Astrocyte (in vitro differentiated cells and primary cell): ENCODE measurements around the gene PPM1G. TPM values are rescaled to one million over a fixed set of nuclear protein-coding genes. Genes with fewer than 3 reads are reported as not detected.

Experiments used
- DNase-seq: peaks from one replicate; pipeline ENCODE4 v3.0.0-alpha.2; 2010; ENCODE audit warnings: low read depth
- FAIRE-seq: peaks from 2 replicates; lab custom pipeline; 2011; peaks lifted over from hg19 to GRCh38; lab: Jason Lieb, UNC
- H2AFZ ChIP-seq: 2 replicates; pipeline ENCODE4 v1.6.0; 2012; ENCODE audit warnings: low read depth, low read length, inconsistent platforms
- H3K27ac ChIP-seq: 2 replicates; pipeline ENCODE4 v1.5.1; 2011; ENCODE audit warnings: low read depth, low read length, inconsistent platforms
- H3K27me3 ChIP-seq: 2 replicates; pipeline ENCODE4 v1.6.0; 2011; ENCODE audit warnings: low read length, inconsistent platforms; ENCODE audit not compliant: insufficient read depth
- H3K36me3 ChIP-seq: 2 replicates; pipeline ENCODE4 v1.5.1; 2011; ENCODE audit warnings: low read length, inconsistent platforms; ENCODE audit not compliant: insufficient read depth
- H3K4me1 ChIP-seq: 2 replicates; pipeline ENCODE4 v1.5.1; 2011; ENCODE audit warnings: low read length, inconsistent platforms; ENCODE audit not compliant: insufficient read depth
- H3K4me2 ChIP-seq: 2 replicates; pipeline ENCODE4 v1.6.0; 2012; ENCODE audit warnings: low read length, inconsistent platforms
- H3K4me3 ChIP-seq: 2 replicates; pipeline ENCODE4 v1.5.1; 2011; ENCODE audit warnings: low read depth, mild to moderate bottlenecking, low read length, inconsistent platforms; ENCODE audit not compliant: insufficient read depth
- H3K79me2 ChIP-seq: 2 replicates; pipeline ENCODE4 v1.6.0; 2012; ENCODE audit warnings: mild to moderate bottlenecking, low read length, inconsistent platforms; ENCODE audit not compliant: insufficient read depth
- H3K9ac ChIP-seq: 2 replicates; pipeline ENCODE4 v1.6.0; 2012; ENCODE audit warnings: mild to moderate bottlenecking, low read length, inconsistent platforms
- H3K9me3 ChIP-seq: 2 replicates; pipeline ENCODE4 v1.5.1; 2012; ENCODE audit warnings: low read depth, mild to moderate bottlenecking, low read length, inconsistent platforms; ENCODE audit not compliant: insufficient read depth
- H4K20me1 ChIP-seq: 2 replicates; pipeline ENCODE4 v1.6.0; 2012; ENCODE audit warnings: low read length, inconsistent platforms; ENCODE audit not compliant: insufficient read depth
- H3K27ac Mint-ChIP-seq: one replicate; pipeline ENCODE4 v1.8.0; 2021; ENCODE audit warnings: mild to moderate bottlenecking, mixed read lengths; ENCODE audit not compliant: unreplicated experiment
- H3K27me3 Mint-ChIP-seq: one replicate; pipeline ENCODE4 v1.8.0; 2021; ENCODE audit warnings: low read depth, mixed read lengths; ENCODE audit not compliant: unreplicated experiment
- H3K36me3 Mint-ChIP-seq: one replicate; pipeline ENCODE4 v1.8.0; 2021; ENCODE audit warnings: low read depth, mixed read lengths; ENCODE audit not compliant: unreplicated experiment
- H3K4me1 Mint-ChIP-seq: one replicate; pipeline ENCODE4 v1.8.0; 2021; ENCODE audit warnings: low read depth, mixed read lengths; ENCODE audit not compliant: unreplicated experiment
- H3K4me3 Mint-ChIP-seq: one replicate; pipeline ENCODE4 v1.8.0; 2021; ENCODE audit warnings: mild to moderate bottlenecking, moderate library complexity, mixed read lengths; ENCODE audit not compliant: unreplicated experiment
- H3K9me3 Mint-ChIP-seq: one replicate; pipeline ENCODE4 v1.8.0; 2021; ENCODE audit warnings: mild to moderate bottlenecking, mixed read lengths; ENCODE audit not compliant: unreplicated experiment
- EZH2 ChIP-seq: IDR thresholded peaks from 2 replicates; pipeline ENCODE4 v1.6.1; 2012; ENCODE audit warnings: mild to moderate bottlenecking, low read length, inconsistent platforms; ENCODE audit not compliant: insufficient read depth
- total RNA-seq: library from RNA; stranded (reverse); gene quantifications from 2 replicates; pipeline ENCODE4 v1.2.1, GENCODE V29; 2021
- TF ChIP-seq, protein P1 (sequence below): IDR thresholded peaks from 2 replicates; pipeline ENCODE4 v1.5.1; 2011; ENCODE audit warnings: low read depth, mild to moderate bottlenecking, inconsistent platforms, low read length, moderate library complexity; ENCODE audit not compliant: insufficient read depth

PPM1G gene
- total RNA-seq, 1 donor from 2014 or later: 79.0 TPM

DNA sequence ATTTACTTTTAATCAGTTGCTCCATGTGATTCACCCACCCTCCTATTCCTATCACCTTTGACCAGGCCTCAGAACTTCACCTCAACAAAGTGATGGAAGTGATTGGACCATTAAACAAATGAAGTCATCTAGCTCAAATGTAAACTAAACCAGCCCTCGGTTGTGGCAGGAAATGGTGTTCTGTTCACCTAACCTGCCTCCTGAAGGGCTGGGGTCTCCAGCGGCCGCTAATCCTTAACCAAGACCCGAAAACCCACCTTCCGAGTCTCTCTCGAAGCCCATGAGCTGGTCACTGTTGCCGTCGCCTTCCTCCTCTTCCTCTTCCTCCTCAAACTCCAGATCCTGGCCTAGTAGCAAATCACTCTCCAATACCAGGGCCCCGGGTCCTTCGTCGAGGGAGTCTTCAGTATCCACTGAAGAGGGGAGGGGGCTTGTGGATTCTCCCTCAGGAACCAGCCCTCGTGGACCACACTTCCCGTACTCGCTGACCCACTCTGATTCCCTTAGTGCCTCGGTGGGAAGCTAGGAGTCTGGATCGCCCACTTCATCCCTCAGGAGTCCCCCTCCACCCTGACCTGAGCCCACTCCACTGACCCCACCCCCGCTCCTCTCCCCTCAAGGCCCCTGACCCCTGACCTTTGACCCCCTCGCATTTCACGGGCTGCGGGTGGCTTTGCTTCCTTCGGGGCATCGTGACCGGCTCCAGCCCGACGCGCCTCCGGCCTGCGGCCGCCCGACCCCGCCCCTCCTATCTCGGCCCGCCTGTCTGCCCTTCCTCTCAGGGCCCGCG is 29.4 kb downstream of the PPM1G start:
- Histone ChIP-seq H3K9me3 (no peaks in the 10 kb centered on the region), H3K27ac (peak overlapping the region; percentile 91), H3K79me2 (peaks cover 51% of the 10 kb centered on the region), H4K20me1 (peaks cover 21% of the 10 kb centered on the region), H3K36me3 (peaks cover 45% of the 10 kb centered on the region), H3K27me3 (no peaks in the 10 kb centered on the region), H3K4me3 (peak overlapping the region; percentile 83), H3K4me1 (peaks cover 12% of the 10 kb centered on the region), H2AFZ (no peak overlapping the region), H3K4me2 (peak overlapping the region; percentile 99), H3K9ac (peak overlapping the region; percentile 97)
- FAIRE-seq: peak; percentile 23
- DNase-seq: peak; percentile 40
- no peaks in the 10 kb centered on the region for H3K27me3 Mint-ChIP-seq
- no peak for TF ChIP-seq EZH2
- H3K9me3 Mint-ChIP-seq: no peaks in the 10 kb centered on the region
- H3K36me3 Mint-ChIP-seq: peaks cover 12% of the 10 kb centered on the region
- peaks cover 7% of the 10 kb centered on the region for H3K4me1 Mint-ChIP-seq
- peak overlapping the region; percentile 92 for H3K27ac Mint-ChIP-seq
- H3K4me3 Mint-ChIP-seq: peak overlapping the region; percentile 91

DNA sequence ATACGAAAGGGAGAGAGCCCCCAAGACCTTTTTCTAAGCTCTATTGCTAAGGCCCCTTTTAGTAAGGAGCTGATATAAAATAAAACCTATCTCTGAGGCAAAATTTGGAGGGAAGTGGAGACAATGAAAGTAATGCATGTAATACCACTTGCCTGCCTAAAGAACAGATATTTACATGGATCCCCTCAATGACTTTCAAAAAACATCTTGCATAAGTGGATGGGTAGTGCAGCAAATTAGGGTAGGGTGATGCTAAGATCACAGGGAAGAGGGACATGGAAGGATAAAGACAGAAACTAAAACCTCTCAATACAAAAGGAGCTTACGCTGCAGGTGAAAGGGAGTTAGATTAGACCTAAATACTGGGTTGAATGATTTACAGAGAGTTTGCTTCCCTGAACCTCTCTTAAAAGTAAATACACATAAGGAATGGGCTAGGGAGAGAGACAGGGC is 30.0 kb downstream of the PPM1G start:
- peaks cover 45% of the 10 kb centered on the region for H3K36me3 ChIP-seq
- TF ChIP-seq, protein P1, sequence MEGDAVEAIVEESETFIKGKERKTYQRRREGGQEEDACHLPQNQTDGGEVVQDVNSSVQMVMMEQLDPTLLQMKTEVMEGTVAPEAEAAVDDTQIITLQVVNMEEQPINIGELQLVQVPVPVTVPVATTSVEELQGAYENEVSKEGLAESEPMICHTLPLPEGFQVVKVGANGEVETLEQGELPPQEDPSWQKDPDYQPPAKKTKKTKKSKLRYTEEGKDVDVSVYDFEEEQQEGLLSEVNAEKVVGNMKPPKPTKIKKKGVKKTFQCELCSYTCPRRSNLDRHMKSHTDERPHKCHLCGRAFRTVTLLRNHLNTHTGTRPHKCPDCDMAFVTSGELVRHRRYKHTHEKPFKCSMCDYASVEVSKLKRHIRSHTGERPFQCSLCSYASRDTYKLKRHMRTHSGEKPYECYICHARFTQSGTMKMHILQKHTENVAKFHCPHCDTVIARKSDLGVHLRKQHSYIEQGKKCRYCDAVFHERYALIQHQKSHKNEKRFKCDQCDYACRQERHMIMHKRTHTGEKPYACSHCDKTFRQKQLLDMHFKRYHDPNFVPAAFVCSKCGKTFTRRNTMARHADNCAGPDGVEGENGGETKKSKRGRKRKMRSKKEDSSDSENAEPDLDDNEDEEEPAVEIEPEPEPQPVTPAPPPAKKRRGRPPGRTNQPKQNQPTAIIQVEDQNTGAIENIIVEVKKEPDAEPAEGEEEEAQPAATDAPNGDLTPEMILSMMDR: no peak
- no peak for TF ChIP-seq EZH2

DNA sequence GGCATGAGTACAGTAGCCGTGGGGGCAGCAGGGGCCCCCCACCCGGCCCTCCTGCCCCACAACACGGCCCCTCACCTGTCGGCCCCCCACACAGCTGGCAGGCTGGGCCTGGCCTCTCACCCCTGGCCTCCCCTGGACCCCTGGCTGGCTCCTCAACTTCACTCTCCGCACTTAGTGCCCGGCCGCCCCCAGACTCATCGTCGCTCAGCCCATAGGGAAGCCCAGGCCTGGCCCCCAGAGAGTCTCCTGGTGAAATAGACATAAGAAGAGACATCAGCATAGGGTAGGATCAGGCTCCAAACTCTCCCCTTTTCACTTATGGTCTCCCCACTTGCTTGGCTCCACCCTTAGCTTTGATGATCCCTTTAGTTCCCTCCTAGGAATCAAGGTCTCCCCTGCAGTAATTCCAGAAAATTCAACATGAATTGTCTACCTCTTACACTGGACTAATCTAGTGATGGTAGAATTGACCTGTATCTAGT is 30.5 kb downstream of the PPM1G start:
- Histone ChIP-seq H2AFZ (no peak overlapping the region), H3K79me2 (peaks cover 61% of the 10 kb centered on the region), H3K4me1 (peaks cover 12% of the 10 kb centered on the region), H3K9ac (peak overlapping the region; percentile 97), H3K27ac (no peak overlapping the region), H3K27me3 (no peaks in the 10 kb centered on the region), H3K36me3 (peaks cover 44% of the 10 kb centered on the region), H3K9me3 (no peaks in the 10 kb centered on the region), H4K20me1 (peaks cover 29% of the 10 kb centered on the region), H3K4me3 (no peak overlapping the region), H3K4me2 (peak overlapping the region; percentile 99)
- DNase-seq (no peak), FAIRE-seq (no peak)
- no peaks in the 10 kb centered on the region for H3K27me3 Mint-ChIP-seq
- TF ChIP-seq EZH2: no peak
- TF ChIP-seq, protein P1: no peak
- peaks cover 15% of the 10 kb centered on the region for H3K36me3 Mint-ChIP-seq
- H3K4me1 Mint-ChIP-seq: peaks cover 7% of the 10 kb centered on the region
- no peaks in the 10 kb centered on the region for H3K9me3 Mint-ChIP-seq
- H3K4me3 Mint-ChIP-seq: peak overlapping the region; percentile 91
- peak overlapping the region; percentile 92 for H3K27ac Mint-ChIP-seq

More for the DNA sequence above, 30.0 kb downstream of the PPM1G start:
- H3K27ac Mint-ChIP-seq: peak overlapping the region; percentile 92
- no peaks in the 10 kb centered on the region for H3K27me3 ChIP-seq
- no peaks in the 10 kb centered on the region for H3K9me3 Mint-ChIP-seq
- H4K20me1 ChIP-seq: peaks cover 26% of the 10 kb centered on the region
- H3K27ac ChIP-seq: peak overlapping the region; percentile 91
- H3K4me1 ChIP-seq: peaks cover 12% of the 10 kb centered on the region
- no peaks in the 10 kb centered on the region for H3K27me3 Mint-ChIP-seq
- peak overlapping the region; percentile 91 for H3K4me3 Mint-ChIP-seq
- H3K4me2 ChIP-seq: peak overlapping the region; percentile 99
- H3K4me3 ChIP-seq: peak overlapping the region; percentile 83
- H3K9ac ChIP-seq: peak overlapping the region; percentile 97
- DNase-seq (no peak), FAIRE-seq (no peak)
- peaks cover 14% of the 10 kb centered on the region for H3K36me3 Mint-ChIP-seq
- peaks cover 7% of the 10 kb centered on the region for H3K4me1 Mint-ChIP-seq
- H3K9me3 ChIP-seq: no peaks in the 10 kb centered on the region
- H3K79me2 ChIP-seq: peaks cover 58% of the 10 kb centered on the region
- H2AFZ ChIP-seq: no peak overlapping the region
